GM12801 (cell line): ENCODE results near the gene NR3C1.

Experiments used
- CTCF ChIP-seq: IDR thresholded peaks from one replicate; pipeline ENCODE4 v1.5.1; 2011; ENCODE audit warnings: control low read depth; ENCODE audit not compliant: insufficient read length; ENCODE audit errors: extremely low read depth

The NR3C1 gene

DNA sequence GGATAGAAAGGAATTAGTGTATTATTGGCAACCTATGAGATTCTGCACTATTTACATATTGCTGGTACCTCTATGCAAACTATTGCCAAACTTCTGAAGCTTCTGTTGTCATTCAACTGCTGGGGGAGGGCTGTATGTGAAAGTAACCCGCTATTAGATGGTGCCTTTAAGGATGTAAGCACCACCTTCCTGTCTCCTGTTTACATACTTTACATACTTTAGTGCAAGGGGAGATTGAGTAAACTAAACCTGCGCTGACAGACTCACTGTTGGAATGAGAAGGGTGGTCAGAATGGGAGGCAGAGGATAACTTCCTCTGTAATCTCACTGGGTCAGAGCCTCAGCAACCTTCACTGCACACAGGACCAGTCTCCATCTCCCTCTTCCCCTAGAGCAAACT, 123.8 kb downstream of the NR3C1 start:
- TF ChIP-seq CTCF: no peak

GRCh38 chr5:143277536-143277935, 126.0 kb downstream of the NR3C1 start:
- TF ChIP-seq CTCF: no peak

DNA sequence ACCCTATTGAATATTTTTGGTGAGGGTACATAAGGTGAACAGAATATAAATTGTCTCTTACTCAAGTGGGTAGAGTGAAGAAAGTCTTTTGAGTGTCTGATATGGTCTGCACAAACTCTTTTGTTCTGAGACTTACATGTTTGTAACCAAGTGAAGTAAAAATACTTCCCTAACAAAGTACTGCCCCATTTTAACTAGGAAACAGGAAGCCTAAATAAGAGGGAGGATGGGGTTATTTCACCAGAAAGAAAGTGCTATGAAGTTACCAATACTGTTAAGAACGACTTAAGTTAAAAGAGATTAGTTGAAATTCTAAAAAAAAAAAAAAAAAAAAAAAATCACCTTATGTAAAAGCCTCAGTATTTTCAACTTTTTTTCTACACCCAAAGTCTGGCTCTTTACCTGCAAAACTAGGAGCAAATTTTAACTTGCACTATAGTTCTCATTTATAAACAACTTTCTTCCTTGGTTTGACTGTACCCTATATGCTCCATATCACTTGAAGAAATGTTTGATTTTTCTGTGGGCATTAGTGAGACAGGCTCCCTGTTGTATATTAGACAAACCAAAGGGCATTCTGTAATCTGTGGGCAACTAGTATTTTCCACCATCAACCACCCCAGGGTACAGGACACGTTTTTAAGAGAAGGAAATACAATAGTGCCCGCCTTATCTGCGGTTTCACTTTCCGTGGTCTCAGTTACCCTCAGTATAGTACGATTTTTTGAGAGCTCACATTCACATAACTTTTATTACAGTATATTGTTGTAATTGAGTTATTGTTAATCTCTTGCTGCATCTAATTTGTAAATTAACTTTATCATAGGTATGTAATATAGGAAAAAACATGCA, 127.7 kb downstream of the NR3C1 start:
- TF ChIP-seq CTCF: no peak

- no peak for TF ChIP-seq CTCF
Observed at GRCh38 chr5:143274952-143275351, 128.5 kb downstream of the NR3C1 start.

- TF ChIP-seq CTCF: no peak
Observed at GRCh38 chr5:143271431-143271830, 132.1 kb downstream of the NR3C1 start.

- no peak for TF ChIP-seq CTCF
Observed at GRCh38 chr5:143268388-143268787, 135.1 kb downstream of the NR3C1 start.

- TF ChIP-seq CTCF: no peak
Observed at GRCh38 chr5:143267186-143267585, 136.3 kb downstream of the NR3C1 start.
